GM18505 (cell line): ENCODE data around the gene GALNT10.
A peak's percentile ranks its signal among the peaks of the same experiment; 100 is the strongest.

Experiments
- ATAC-seq: cut with Tn5 transposase; IDR thresholded peaks from one replicate; pipeline ENCODE4 v1.9.1; 2021; ENCODE audit not compliant: unreplicated experiment
- POLR2A ChIP-seq: IDR thresholded peaks from 4 replicates; pipeline ENCODE4 v1.6.1; 2011; ENCODE audit warnings: borderline replicate concordance; ENCODE audit not compliant: insufficient read depth, insufficient read length; ENCODE audit errors: extremely low read depth

GALNT10 gene

DNA sequence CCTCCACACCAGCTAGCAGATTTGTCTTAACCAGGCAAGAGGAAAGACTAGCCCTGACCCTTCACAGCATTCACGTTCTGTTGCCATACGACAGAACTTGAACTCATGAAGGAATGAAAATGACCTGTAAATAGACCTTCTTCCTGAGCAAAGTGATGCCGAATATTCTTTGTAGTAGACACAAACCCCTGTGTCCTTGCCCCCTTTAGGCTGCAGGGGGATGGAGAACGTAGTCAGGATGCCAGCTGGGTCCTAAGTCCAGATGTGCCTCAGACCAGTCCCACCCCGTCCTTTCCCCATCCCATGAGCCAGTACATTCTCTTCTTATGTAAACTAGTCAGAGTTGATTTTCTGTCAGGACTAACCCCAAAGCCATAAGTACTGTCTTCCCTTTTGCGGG lies 151.1 kb downstream of the GALNT10 start:
- TF ChIP-seq POLR2A = no peak

DNA sequence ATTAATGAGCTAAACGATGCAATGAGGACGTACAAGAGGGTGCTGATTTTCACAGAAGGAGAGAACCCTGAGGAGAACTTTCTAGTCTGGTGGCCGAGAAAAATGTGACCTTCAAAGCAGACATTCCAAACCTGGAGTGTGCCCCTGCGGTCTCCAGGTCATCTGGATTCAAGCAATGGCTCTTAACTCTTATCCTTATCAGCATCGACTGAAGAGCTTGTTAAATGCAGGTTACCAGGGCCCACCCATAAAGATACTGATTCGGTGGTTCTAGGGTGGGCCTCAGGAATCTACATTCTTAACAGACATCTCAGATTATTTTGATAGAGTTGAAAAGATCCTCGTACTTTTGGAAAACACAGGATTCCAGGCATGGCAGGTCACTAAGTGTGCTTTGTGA lies 151.7 kb downstream of the GALNT10 start:
- TF ChIP-seq POLR2A = no peak
- ATAC-seq = no peak

More for the DNA sequence above, 151.1 kb downstream of the GALNT10 start:
- no peak for ATAC-seq

DNA sequence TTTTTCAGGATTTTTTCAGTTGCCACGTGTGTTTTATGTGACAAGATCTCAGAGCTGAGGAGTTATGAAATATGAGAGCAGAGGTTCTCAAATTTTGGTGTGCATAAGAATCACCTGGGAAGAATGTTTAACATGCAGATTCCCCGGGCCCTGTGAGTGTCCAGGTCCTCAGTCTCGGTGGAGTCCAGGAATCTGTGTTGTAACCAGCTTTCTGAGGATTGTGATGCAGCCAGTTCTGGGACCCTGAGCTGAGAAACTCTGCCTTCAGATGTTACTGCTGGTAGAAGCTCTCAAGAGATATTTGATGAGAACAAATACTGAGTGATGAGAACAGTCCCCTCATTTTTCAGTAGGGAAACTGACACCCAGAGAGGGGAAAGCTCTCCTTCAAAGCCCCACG lies 152.4 kb downstream of the GALNT10 start:
- TF ChIP-seq POLR2A = no peak
- no peak for ATAC-seq

DNA sequence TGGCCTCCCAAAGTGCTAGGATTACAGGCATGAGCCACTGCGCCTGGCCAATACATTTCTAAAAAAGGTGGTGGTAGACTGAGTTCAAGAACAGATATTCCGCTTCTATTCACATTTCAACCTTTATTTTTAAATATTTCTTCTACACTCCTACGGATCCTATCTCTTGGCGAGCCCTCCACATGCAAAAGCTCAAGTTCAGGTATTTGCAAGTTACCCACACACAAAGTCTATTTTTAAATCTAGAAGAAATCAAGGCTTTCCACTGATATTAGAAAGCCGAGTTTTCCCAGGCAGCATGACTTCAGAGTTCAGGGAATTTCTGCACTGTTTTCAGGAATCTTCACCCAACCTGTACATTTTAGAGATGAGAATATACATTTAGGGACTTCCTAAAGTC lies 153.9 kb downstream of the GALNT10 start:
- no peak for TF ChIP-seq POLR2A
- ATAC-seq = no peak

DNA sequence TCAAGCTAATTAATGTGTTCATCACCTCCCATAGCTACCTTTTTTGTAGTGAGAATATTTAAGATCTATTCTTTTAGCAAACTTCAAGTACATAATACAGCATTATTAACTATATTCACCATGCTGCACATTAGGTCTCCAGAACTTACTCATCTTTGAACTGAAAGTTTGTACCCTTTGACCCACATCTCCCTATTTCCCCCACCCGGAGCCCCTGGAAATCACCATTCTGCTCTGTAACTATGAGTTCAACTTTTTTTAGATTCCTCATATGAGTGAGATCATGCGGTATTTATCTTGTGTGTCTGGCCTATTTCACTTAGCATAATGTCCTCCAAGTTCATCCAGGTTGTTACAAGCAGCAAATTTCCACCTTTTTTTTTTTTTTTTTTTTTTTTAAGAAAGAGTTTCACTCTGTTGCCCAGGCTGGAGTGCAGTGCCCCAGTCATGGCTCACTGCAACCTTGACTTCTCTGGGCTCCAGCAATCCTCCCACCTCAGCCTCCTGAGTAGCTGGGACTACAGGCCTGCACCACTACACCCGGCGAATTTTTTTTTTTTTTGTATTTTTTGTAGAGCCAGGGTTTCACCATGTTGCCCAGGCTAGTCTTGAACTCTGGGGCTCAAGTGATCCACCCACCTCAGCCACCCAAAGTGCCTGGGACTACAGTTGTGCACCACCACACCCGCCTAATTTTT lies 154.9 kb downstream of the GALNT10 start:
- no peak for TF ChIP-seq POLR2A
- ATAC-seq = peak; percentile 75

DNA sequence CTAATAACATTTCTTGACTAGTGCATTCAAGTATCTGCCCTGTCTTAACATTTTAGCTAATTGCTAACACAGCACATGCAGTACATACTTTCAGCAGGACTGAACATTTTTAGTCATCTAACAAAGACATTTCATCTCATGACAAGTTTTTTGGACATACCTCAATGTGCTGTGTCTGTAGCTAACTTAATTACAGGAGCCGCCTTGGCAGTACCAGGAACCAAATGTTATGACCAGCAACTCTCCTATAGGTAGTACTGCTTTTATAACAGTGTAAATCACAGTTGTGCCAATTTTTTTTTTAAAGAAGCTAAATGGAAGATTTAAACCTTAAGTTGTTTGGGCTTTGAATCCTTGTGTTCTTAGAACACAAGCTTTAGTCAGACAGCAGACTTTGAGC lies 155.9 kb downstream of the GALNT10 start:
- ATAC-seq = no peak

DNA sequence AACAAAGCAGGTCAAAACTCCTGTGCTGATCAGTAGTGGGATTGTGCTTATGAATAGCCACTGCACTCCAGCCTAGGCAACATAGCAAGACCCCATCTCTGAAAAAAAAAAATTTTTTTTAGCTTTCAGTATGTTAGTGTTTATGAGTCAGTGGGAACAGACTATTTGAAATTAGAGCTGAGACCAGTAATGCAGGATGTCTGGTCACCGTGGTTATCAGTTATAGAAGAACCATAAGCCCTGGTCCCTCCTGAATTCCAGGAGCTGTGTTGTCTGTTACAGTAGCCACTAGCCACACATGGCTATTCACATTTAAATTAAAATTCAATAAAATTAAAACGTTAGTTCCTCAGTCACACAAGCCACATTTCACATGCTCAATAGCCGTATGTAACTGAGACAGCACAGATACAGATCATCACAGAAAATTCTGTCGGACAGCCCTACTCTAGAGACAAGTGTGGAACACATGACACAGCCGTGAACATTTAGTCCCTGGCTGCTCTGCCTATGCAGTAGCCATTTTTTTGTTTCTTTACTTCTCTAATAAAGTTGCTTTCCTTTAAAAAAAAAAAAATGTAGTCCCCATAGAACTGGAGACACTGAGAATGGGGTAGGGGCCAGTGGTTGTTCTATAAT lies 159.2 kb downstream of the GALNT10 start:
- no peak for ATAC-seq
- no peak for TF ChIP-seq POLR2A

More for the DNA sequence above, 155.9 kb downstream of the GALNT10 start:
- TF ChIP-seq POLR2A = no peak

DNA sequence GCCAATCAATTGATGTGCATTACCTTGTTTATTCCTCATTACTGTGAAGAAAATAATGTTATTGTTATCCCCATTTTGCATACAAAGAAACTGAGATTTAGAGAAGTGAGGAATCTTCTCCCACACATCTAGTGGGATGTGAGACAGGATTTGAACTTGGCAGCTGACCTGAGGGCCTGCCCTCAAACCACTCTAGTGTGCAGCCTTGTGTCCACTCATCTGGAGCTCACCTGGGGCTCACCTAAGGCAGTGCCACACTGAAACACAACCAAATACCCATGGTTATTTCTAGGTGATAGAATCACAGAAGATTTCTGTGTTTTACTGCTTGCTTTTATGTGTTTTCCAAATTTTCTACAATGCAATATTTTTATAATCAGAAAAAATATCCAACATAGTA lies 160.6 kb downstream of the GALNT10 start:
- TF ChIP-seq POLR2A = no peak
- ATAC-seq = no peak

DNA sequence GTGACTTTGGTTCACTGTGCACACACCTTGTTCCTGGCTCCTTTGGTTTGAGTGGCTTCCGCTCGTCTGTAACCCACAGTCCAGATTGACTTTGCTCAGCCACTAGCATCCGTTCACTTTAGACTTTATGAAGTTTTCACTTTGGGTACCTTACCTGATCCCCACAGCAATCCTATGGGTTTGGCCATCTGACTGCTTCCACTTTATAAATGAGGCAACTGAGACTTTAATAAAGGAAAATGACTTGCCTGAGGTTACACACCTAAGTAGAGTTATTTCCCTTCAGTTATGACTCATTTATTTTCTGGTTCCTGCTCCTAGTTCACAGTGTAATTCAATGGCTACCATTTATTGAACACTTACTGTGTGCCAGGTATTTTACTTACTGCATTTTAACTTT lies 161.0 kb downstream of the GALNT10 start:
- TF ChIP-seq POLR2A = no peak
- no peak for ATAC-seq

DNA sequence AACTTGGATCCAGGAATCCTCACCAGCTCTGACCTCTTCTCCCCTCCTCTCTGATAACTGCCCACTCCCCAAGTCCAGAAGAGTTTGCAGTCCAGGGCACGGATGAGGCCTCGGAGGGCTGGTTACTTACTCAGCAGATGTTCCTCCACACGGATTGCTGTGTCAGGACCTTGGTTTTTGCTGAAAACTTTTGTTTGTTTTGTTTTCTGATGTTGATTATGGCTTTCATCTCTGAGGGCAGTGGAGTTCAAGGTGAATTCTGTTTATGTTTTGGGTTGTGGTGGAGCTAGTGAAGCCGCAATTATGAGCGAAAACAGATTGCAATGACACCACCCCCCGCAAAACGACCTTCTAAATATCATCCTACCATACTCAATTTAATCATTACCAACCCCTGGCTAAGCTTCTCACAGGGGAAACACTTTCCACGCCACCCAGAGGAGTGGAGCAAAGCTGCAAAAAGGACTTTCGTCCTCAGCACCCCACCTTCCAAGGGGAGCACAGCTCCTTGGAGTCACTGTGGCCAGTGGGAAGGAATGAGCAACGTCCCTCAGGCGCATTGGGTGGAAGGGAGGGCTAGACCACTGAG lies 162.5 kb downstream of the GALNT10 start:
- no peak for TF ChIP-seq POLR2A
- ATAC-seq = no peak

DNA sequence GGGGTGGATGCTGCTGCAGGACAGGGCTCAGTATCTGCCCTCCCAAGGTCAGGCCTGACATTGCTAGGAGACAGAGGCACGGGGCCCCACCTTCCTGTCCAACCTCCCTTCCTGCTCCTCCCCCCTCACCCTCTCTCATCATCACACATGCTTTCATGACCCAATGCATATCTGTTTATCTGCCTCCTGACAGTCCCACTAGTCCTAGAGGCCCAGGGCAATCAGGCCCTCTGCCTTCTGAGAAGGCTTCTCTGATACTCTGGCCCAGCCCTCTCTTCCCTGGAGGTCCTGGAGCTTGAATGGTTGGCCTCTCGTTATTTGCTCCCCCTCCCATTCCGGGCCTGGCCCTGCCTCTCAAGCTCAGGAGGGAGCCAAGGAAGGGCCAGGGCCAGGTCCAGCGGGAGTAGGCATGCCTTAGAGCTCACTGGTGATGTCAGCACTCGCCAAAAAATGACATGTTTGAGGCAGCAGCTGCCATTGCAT lies 164.6 kb downstream of the GALNT10 start:
- TF ChIP-seq POLR2A = no peak
- ATAC-seq = no peak

DNA sequence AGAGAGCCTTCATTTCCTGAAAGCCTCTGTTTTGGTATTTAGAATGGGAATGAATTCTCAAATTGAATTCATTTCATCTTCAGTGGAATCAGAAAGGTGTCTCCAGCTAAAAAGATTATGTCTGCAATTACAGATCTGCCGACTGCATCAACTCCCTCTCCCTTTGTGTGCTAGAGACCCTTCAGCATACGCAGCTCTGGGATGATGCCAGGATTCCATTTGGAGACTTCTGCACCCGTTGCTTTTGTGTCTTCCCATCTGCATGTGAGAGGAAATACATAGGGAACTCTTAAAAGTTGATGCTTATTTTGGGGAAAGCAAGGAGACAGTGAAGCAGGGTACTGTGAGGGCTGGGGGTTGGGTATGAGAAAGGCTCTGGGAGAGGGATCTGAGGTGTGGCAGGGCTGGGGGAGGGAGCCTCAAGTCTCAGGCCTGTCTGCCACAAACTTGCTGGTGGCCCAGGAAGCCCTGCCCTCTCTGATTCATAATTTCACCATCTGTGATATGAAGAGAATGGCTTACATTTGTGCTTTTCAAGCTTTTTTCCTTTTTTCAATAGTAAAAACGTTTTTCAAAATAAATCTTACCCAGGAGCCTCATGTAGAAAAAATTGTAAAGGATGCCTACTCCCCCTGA lies 165.6 kb downstream of the GALNT10 start:
- ATAC-seq = no peak

DNA sequence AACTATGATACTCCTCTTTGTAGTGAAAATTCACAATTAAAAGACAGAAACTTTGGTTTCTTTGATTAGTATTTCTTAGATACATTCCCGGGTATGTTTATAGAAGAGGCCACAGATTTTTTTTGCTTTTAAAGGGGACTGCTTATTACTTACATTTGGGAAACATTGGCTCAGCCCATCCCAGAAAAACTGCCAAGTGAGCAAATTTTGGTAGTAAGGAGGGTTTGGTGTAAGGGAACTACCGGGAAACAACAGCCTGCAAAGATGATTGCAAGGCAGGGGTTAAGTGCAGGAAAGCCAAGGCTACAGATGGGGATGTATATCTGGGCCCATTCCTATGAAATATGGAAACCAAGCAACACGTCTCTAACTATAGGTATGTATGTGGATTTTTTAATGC lies 166.4 kb downstream of the GALNT10 start:
- ATAC-seq = no peak
- no peak for TF ChIP-seq POLR2A

More for the DNA sequence above, 165.6 kb downstream of the GALNT10 start:
- no peak for TF ChIP-seq POLR2A
